Stomach (tissue), 9 donors: ENCODE measurements around the gene RBMS2. TPM values are rescaled to one million over a fixed set of nuclear protein-coding genes. Genes with fewer than 3 reads are reported as not detected.

Experiments
- DNase-seq, 2 donors: peaks; one replicate each; pipeline versions ENCODE4 v3.0.0 to v3.0.0-alpha.2; 2013 to 2019
- H3K27ac ChIP-seq, 5 donors: fragments of 200-600 bp in 4 of 5; sonication (generic) in 4 of 5; one replicate each; pipeline ENCODE4 v1.5.1; 2013 to 2019; ENCODE audit warnings: mild to moderate bottlenecking in 1 of 5, moderate library complexity in 1 of 5
- H3K27me3 ChIP-seq, 3 donors: fragments of 200-600 bp; sonication (generic); one replicate each; pipeline ENCODE4 v1.5.1; 2017 to 2019; ENCODE audit warnings: mixed run types in 1 of 3
- H3K36me3 ChIP-seq, 4 donors: fragments of 200-600 bp; sonication (generic); 1 replicate in 3 of 4; 2 replicates in 1 of 4; pipeline ENCODE4 v1.5.1; 2016 to 2019
- H3K4me1 ChIP-seq, 4 donors: fragments of 200-600 bp; sonication (generic); one replicate each; pipeline ENCODE4 v1.5.1; 2016 to 2019
- H3K4me3 ChIP-seq, 4 donors: fragments of 200-600 bp; sonication (generic) in 3 of 4; one replicate each; pipeline ENCODE4 v1.5.1; 2016 to 2019; ENCODE audit warnings: mild to moderate bottlenecking in 1 of 4
- H3K9me3 ChIP-seq, 4 donors: fragments of 200-600 bp; sonication (generic); one replicate each; pipeline ENCODE4 v1.5.1; 2016 to 2019
- CTCF ChIP-seq, 7 experiments: fragments of 450-650 bp in 4 of 7; fragments of 200-600 bp in 3 of 7; sonication (generic) in 3 of 7; IDR thresholded peaks; one replicate each; pipeline ENCODE4 v1.5.1; 2016 to 2019; ENCODE audit warnings: antibody characterized with exemption in 7 of 7, control low read depth in 2 of 7, mild to moderate bottlenecking in 1 of 7
- EP300 ChIP-seq: sonication (generic); formaldehyde crosslinking; IDR thresholded peaks from one replicate; pipeline ENCODE4 v1.6.1; 2017; ENCODE audit warnings: antibody characterized with exemption
- POLR2A ChIP-seq, 4 donors: fragments of 450-650 bp; IDR thresholded peaks; one replicate each; pipeline ENCODE4 v1.6.1; 2016; ENCODE audit warnings: antibody characterized with exemption in 4 of 4, control low read depth in 2 of 4, mild to moderate bottlenecking in 1 of 4, moderate library complexity in 1 of 4
- POLR2AphosphoS5 ChIP-seq, 3 donors: sonication (generic); formaldehyde crosslinking; IDR thresholded peaks; one replicate each; pipeline ENCODE4 v1.6.1; 2016; ENCODE audit warnings: antibody characterized with exemption in 3 of 3
- WGBS, 5 donors: extraction: QIAGEN DNeasy Blood & Tissue Kit in 3 of 5; methylation state at CpG; one replicate each; pipeline versions ENCODE4 v1.1.5 to v1.1.7; 2013 to 2018; 5-methylcytosine and 5-hydroxymethylcytosine counted together
- intact Hi-C: fragments of 100-400 bp; cut with DNase I; formaldehyde crosslinking; loops from one replicate; pipeline ENCODE4 v1.15.1; 2023; ENCODE audit warnings: low total_unique reads
- polyA plus RNA-seq, 3 donors: library from polyadenylated mRNA; stranded (reverse); fragments of 200-250 nt; gene quantifications; one replicate each; pipeline ENCODE4 v1.2.3, GENCODE V29; 2013
- total RNA-seq, 5 donors: library from RNA; depleted of rRNA; stranded (reverse); fragments of >200 nt; gene quantifications; one replicate each; pipeline versions ENCODE4 v1.1.0 to v1.2.3, GENCODE V29; 2014 to 2016
- donor health status: healthy with polysubstance abuse.
- donor health status: Bipolar disorder and iron deficiency.
- donor health status: healthy.

RBMS2 gene
- total and polyA plus RNA-seq, 8 donors: 4.2 to 123 (median 9.8) TPM

- intact Hi-C loops: no loop called here
- Histone ChIP-seq H3K27ac (peak overlapping the region in 4 of 5 donors; percentile 81 to 92 (median 88)), H3K27me3 (no peaks in the 10 kb centered on the region), H3K4me3 (peak overlapping the region in 3 of 4 donors; percentile 11 to 63 (median 47)), H3K36me3 (no peaks in the 10 kb centered on the region), H3K9me3 (no peaks in the 10 kb centered on the region), H3K4me1 (peaks cover 0 to 52% (median 28%) of the 10 kb centered on the region in 4 donors)
- 33 to 47% (median 44%) methylated on average over 1 of the region's 1 CpG for WGBS, 5 donors
- TF ChIP-seq POLR2A (IDR thresholded peaks at IDR 0.05) (no peak), CTCF (IDR thresholded peaks at IDR 0.05) (no peak), EP300 (no peak), POLR2AphosphoS5 (IDR thresholded peaks at IDR 0.05) (no peak)
- peak in 1 of 2 donors; percentile 7 for DNase-seq
Measured at GRCh38 chr12:56520506-56520905, 1.1 kb upstream of the RBMS2 start.

DNA sequence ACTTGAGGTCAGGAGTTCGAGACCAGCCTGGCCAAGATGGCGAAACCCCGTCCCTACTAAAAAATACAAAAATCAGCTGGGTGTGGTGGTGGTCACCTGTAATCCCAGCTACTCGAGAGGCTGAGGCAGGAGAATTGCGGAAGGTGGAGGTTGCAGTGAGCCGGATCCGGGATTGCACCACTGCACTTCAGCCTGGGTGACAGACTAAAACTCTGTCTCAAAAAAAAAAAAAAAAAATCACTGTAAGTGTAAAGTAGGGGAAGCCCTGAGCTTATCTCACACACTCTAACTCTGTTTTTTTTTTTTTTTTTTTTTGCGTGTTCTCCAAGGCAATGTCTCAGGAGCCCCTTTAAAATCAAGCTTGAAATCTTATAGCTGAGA, 421 bp upstream of the RBMS2 start:
- peak overlapping the region; percentile 58 to 92 (median 86) for H3K27ac ChIP-seq
- no peaks in the 10 kb centered on the region for H3K27me3 ChIP-seq
- intact Hi-C loops: no loop called here
- H3K9me3 ChIP-seq: no peaks in the 10 kb centered on the region
- DNase-seq: no peak
- no peaks in the 10 kb centered on the region for H3K36me3 ChIP-seq
- TF ChIP-seq EP300 (no peak), POLR2AphosphoS5 (IDR thresholded peaks at IDR 0.05) (no peak), POLR2A (IDR thresholded peaks at IDR 0.05) (no peak), CTCF (IDR thresholded peaks at IDR 0.05) (no peak)
- H3K4me3 ChIP-seq: peak overlapping the region; percentile 47 to 63 (median 54)
- H3K4me1 ChIP-seq: peaks cover 0 to 59% (median 32%) of the 10 kb centered on the region in 4 donors
- WGBS, 5 donors: 28 to 57% (median 47%) methylated on average over 8 of the region's 8 CpGs

DNA sequence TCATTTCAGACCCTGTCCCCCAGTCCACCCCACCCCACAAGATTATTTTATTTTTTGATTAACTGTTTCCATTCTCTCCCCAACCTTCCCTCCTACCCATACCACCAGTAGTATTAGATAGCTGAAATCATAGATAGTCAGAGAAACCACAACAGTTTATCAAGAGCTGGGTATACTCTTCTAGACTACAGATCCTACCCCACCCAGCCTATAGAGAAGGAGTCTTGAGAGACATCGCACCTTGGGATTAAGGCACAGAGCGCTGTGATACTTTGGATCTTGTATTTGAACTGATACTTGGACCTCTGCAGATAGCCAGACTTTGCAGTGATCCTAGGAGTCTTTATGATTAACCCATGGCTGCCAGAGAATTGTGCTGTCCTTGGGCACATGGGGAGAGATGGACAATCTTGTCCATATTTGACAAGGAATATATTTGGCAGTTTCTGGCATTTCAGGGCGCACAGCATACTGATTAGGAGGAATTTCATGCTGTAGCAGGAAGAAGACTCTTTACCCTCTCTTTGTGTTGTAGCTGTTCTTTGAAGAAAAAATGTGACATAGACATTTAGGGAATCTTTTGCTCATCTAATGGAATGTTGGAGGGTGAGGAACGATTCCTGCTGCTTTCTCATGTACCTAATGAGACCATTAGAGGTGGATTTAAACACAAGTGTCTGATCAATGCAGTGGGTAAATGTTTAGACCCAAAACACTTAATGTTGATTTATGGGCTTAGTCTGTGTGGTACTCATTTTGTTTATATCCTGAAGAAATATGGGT, 982 bp downstream of the RBMS2 start:
- DNase-seq: peak in 1 of 2 donors; percentile 25
- peak overlapping the region; percentile 47 to 63 (median 54) for H3K4me3 ChIP-seq
- peaks cover 6 to 71% (median 42%) of the 10 kb centered on the region in 4 donors for H3K4me1 ChIP-seq
- H3K27ac ChIP-seq: peak overlapping the region; percentile 73 to 92 (median 86)
- no peaks in the 10 kb centered on the region for H3K36me3 ChIP-seq
- 10 to 24% (median 16%) methylated on average over 4 of the region's 4 CpGs for WGBS, 5 donors
- no peak for TF ChIP-seq EP300
- TF ChIP-seq CTCF (IDR thresholded peaks at IDR 0.05): no peak
- TF ChIP-seq POLR2A (IDR thresholded peaks at IDR 0.05): no peak
- no peak for TF ChIP-seq POLR2AphosphoS5 (IDR thresholded peaks at IDR 0.05)
- intact Hi-C loops: no loop called here
- H3K9me3 ChIP-seq: no peaks in the 10 kb centered on the region
- no peaks in the 10 kb centered on the region for H3K27me3 ChIP-seq

DNA sequence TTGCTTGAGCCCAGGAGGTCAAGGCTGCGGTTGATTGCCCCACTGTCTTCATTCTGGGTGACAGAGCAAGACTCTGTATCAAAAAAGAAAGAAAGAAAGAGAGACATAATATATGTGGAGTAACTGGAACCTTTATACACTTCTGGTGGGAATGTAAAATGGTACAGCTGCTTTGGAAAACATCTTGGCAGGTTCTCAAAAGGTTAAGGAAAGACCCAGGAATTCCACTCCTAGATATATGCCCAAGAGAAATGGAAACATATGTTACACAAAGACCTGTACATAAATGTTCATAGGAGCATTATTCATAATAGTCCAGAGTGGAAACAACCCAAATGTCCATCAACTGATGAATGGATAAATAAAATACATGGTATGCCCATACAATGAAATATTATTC, 7.2 kb downstream of the RBMS2 start:
- peak overlapping the region in 1 of 5 donors; percentile 53 for H3K27ac ChIP-seq
- no peaks in the 10 kb centered on the region for H3K36me3 ChIP-seq
- WGBS, 5 donors: 76 to 100% (median 93%) methylated on average over 1 of the region's 1 CpG
- peaks cover 12 to 62% (median 36%) of the 10 kb centered on the region in 4 donors for H3K4me1 ChIP-seq
- no peaks in the 10 kb centered on the region for H3K27me3 ChIP-seq
- H3K4me3 ChIP-seq: no peak overlapping the region
- no peak for DNase-seq
- TF ChIP-seq CTCF (IDR thresholded peaks at IDR 0.05): no peak
- no peak for TF ChIP-seq EP300
- TF ChIP-seq POLR2AphosphoS5 (IDR thresholded peaks at IDR 0.05): no peak
- no peak for TF ChIP-seq POLR2A (IDR thresholded peaks at IDR 0.05)
- intact Hi-C loops: no loop called here
- H3K9me3 ChIP-seq: no peaks in the 10 kb centered on the region
